ENCODE results near the gene XPOT. TPM values are rescaled to one million over a fixed set of nuclear protein-coding genes. Genes with fewer than 3 reads are reported as not detected.

XPOT gene
- total and polyA plus RNA-seq, 7 donors = 7.8 to 33.4 (median 26.9) TPM

GRCh38 chr12:64476844-64477243 is 72.7 kb downstream of the XPOT start:
- no peak overlapping the region for H3K27ac ChIP-seq
- peaks cover 0 to 2% (median 0%) of the 10 kb centered on the region in 4 donors for H3K9me3 ChIP-seq
- peaks cover 9 to 71% (median 13%) of the 10 kb centered on the region in 4 donors for H3K36me3 ChIP-seq
- TF ChIP-seq POLR2AphosphoS5 (IDR thresholded peaks at IDR 0.05) (no peak), EP300 (IDR thresholded peaks at IDR 0.05) (no peak)
- TF ChIP-seq, protein P1, sequence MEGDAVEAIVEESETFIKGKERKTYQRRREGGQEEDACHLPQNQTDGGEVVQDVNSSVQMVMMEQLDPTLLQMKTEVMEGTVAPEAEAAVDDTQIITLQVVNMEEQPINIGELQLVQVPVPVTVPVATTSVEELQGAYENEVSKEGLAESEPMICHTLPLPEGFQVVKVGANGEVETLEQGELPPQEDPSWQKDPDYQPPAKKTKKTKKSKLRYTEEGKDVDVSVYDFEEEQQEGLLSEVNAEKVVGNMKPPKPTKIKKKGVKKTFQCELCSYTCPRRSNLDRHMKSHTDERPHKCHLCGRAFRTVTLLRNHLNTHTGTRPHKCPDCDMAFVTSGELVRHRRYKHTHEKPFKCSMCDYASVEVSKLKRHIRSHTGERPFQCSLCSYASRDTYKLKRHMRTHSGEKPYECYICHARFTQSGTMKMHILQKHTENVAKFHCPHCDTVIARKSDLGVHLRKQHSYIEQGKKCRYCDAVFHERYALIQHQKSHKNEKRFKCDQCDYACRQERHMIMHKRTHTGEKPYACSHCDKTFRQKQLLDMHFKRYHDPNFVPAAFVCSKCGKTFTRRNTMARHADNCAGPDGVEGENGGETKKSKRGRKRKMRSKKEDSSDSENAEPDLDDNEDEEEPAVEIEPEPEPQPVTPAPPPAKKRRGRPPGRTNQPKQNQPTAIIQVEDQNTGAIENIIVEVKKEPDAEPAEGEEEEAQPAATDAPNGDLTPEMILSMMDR (IDR thresholded peaks at IDR 0.05) = no peak
- no peak for DNase-seq
- intact Hi-C loops (cut with DNase I) = no loop called here
- H3K27me3 ChIP-seq = no peaks in the 10 kb centered on the region
- no peaks in the 10 kb centered on the region for H3K4me1 ChIP-seq
- WGBS, 2 donors = 95 to 98% methylated on average over 2 of the region's 2 CpGs
- H3K4me3 ChIP-seq = no peak overlapping the region

- TF ChIP-seq, protein P1 (IDR thresholded peaks at IDR 0.05) = no peak
- no peak for TF ChIP-seq EP300 (IDR thresholded peaks at IDR 0.05)
- TF ChIP-seq POLR2A (IDR thresholded peaks at IDR 0.05) = no peak
- no peak for TF ChIP-seq POLR2AphosphoS5 (IDR thresholded peaks at IDR 0.05)
- Histone ChIP-seq H3K36me3 (peaks cover 9 to 73% (median 19%) of the 10 kb centered on the region in 4 donors), H3K9me3 (peaks cover 0 to 2% (median 0%) of the 10 kb centered on the region in 4 donors), H3K27ac (no peak overlapping the region), H3K27me3 (no peaks in the 10 kb centered on the region), H3K4me3 (no peak overlapping the region), H3K4me1 (no peaks in the 10 kb centered on the region)
- intact Hi-C loops (cut with DNase I) = no loop called here
- DNase-seq = no peak
These were observed 74.5 kb downstream of the XPOT start for GRCh38 chr12:64478661-64479060.

GRCh38 chr12:64480148-64480547 is 76.0 kb downstream of the XPOT start:
- Histone ChIP-seq H3K36me3 (peaks cover 1 to 73% (median 12%) of the 10 kb centered on the region in 4 donors), H3K27me3 (no peaks in the 10 kb centered on the region), H3K4me1 (no peaks in the 10 kb centered on the region), H3K27ac (no peak overlapping the region), H3K4me3 (no peak overlapping the region), H3K9me3 (peaks cover 0 to 2% (median 0%) of the 10 kb centered on the region in 4 donors)
- 95 to 97% methylated on average over 1 of the region's 1 CpG for WGBS, 2 donors
- DNase-seq = no peak
- TF ChIP-seq, protein P1 (IDR thresholded peaks at IDR 0.05) = no peak
- TF ChIP-seq EP300 (IDR thresholded peaks at IDR 0.05) (no peak), POLR2AphosphoS5 (IDR thresholded peaks at IDR 0.05) (no peak), POLR2A (IDR thresholded peaks at IDR 0.05) (no peak)
- intact Hi-C loops (cut with DNase I) = no loop called here

- H3K4me3 ChIP-seq = no peak overlapping the region
- H3K27ac ChIP-seq = no peak overlapping the region
- H3K36me3 ChIP-seq = peaks cover 0 to 98% (median 30%) of the 10 kb centered on the region in 4 donors
- intact Hi-C loops (cut with DNase I) = no loop called here
- no peaks in the 10 kb centered on the region for H3K4me1 ChIP-seq
- no peaks in the 10 kb centered on the region for H3K27me3 ChIP-seq
- DNase-seq = no peak
- WGBS, 2 donors = 93 to 100% methylated on average over 3 of the region's 3 CpGs
- H3K9me3 ChIP-seq = no peaks in the 10 kb centered on the region
- TF ChIP-seq POLR2A (IDR thresholded peaks at IDR 0.05) = no peak
- TF ChIP-seq EP300 (IDR thresholded peaks at IDR 0.05) = no peak
- TF ChIP-seq, protein P1 (IDR thresholded peaks at IDR 0.05) = no peak
- no peak for TF ChIP-seq POLR2AphosphoS5 (IDR thresholded peaks at IDR 0.05)
These were observed 82.5 kb downstream of the XPOT start for GRCh38 chr12:64486657-64487056.

DNA sequence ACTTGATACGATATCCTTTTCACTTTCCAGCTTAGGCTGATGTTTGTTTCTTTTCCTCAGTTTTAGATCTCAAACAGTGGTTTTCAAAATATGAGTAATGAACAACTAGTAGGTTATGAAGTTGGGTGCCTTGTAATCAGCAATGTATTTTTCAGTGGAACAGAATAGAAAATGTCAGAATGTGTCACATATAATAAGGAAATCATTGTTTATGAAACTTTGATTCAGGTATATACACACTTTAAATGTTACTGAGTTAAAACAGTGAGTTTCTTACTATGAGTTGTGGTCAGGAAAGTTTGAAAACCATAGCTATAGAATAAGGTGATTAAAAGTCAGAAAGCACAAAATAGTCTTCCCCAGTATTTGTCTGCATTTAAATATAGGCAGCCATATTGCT is 87.5 kb downstream of the XPOT start:
- TF ChIP-seq POLR2AphosphoS5 (IDR thresholded peaks at IDR 0.05) (no peak), POLR2A (IDR thresholded peaks at IDR 0.05) (no peak), EP300 (IDR thresholded peaks at IDR 0.05) (no peak)
- TF ChIP-seq, protein P1 (IDR thresholded peaks at IDR 0.05) = no peak
- no peaks in the 10 kb centered on the region for H3K9me3 ChIP-seq
- H3K27ac ChIP-seq = no peak overlapping the region
- H3K4me3 ChIP-seq = no peak overlapping the region
- H3K27me3 ChIP-seq = no peaks in the 10 kb centered on the region
- H3K36me3 ChIP-seq = peaks cover 0 to 98% (median 29%) of the 10 kb centered on the region in 4 donors
- DNase-seq = no peak
- intact Hi-C loops (cut with DNase I) = no loop called here
- WGBS, 2 donors = 83 to 88% methylated on average over 1 of the region's 1 CpG
- no peaks in the 10 kb centered on the region for H3K4me1 ChIP-seq
